Keratinocyte (primary cell): Measurements from ENCODE around the gene ACVR1C.

Experiments
- CTCF ChIP-seq, 3 experiments: IDR thresholded peaks in 1 of 3; conservative IDR thresholded peaks in 1 of 3; optimal IDR thresholded peaks in 1 of 3; 2 replicates in 2 of 3; 3 replicates in 1 of 3; pipeline versions ENCODE3 to v1.5.1; 2011; ENCODE audit warnings: low read length in 3 of 3, mild to moderate bottlenecking in 3 of 3, moderate library complexity in 2 of 3, control low read depth in 1 of 3, inconsistent platforms in 1 of 3; ENCODE audit not compliant: insufficient read depth in 2 of 3; ENCODE audit errors: extremely low read depth in 1 of 3
- EZH2 ChIP-seq: IDR thresholded peaks from one replicate; pipeline ENCODE4 v1.6.1; 2012; ENCODE audit warnings: inconsistent platforms, mild to moderate bottlenecking, low read length, moderate library complexity

GRCh38 chr2:157536815-157537214 is 91.8 kb downstream of the ACVR1C start:
- TF ChIP-seq CTCF (optimal IDR thresholded peaks at IDR 0.05 in 1 of 3, IDR thresholded peaks at IDR 0.05 in 1 of 3, conservative IDR thresholded peaks at IDR 0.05 in 1 of 3; ENCODE audit: extremely low read depth in 1 of 3, insufficient read depth in 2 of 3, low read length in 3 of 3), result no peak
- TF ChIP-seq EZH2, result no peak
